KOPT-K1 (cell line): ENCODE results near the gene INSYN1.
"Not testable (repeated sequence)": the region's sequence is repeated elsewhere in the genome, so short reads cannot be mapped to it uniquely, and the experiment has no call there.

ENCODE experiments used
- H3K27ac ChIP-seq: fragments of 200-600 bp; sonication (generic); 2 replicates; pipeline ENCODE4 v1.5.1; 2016; ENCODE audit warnings: antibody characterized with exemption, mild to moderate bottlenecking, low read depth, low read length; ENCODE audit not compliant: poor library complexity, severe bottlenecking
- H3K36me3 ChIP-seq: fragments of 200-600 bp; sonication (generic); 2 replicates; pipeline ENCODE4 v1.5.1; 2017; ENCODE audit warnings: antibody characterized with exemption, mild to moderate bottlenecking, low read length, moderate library complexity; ENCODE audit not compliant: insufficient read depth
- H3K9me3 ChIP-seq: fragments of 200-600 bp; sonication (generic); 2 replicates; pipeline ENCODE4 v1.5.1; 2017; ENCODE audit warnings: antibody characterized with exemption, low read length, mild to moderate bottlenecking; ENCODE audit not compliant: insufficient read depth, poor library complexity, severe bottlenecking

Gene INSYN1

GRCh38 chr15:73746883-73747282, 6.3 kb downstream of the INSYN1 start:
- Histone ChIP-seq H3K9me3 (no peaks in the 10 kb centered on the region), H3K36me3 (no peaks in the 10 kb centered on the region), H3K27ac (no peak overlapping the region)

GRCh38 chr15:73746261-73746660, 6.9 kb downstream of the INSYN1 start:
- H3K27ac ChIP-seq: no peak overlapping the region
- H3K36me3 ChIP-seq: no peaks in the 10 kb centered on the region
- no peaks in the 10 kb centered on the region for H3K9me3 ChIP-seq

- Histone ChIP-seq H3K36me3 (no peaks in the 10 kb centered on the region), H3K27ac (no peak overlapping the region), H3K9me3 (no peaks in the 10 kb centered on the region)
Measured at GRCh38 chr15:73745073-73745472, 8.1 kb downstream of the INSYN1 start.

GRCh38 chr15:73744293-73744692, 8.9 kb downstream of the INSYN1 start:
- H3K27ac ChIP-seq: no peak overlapping the region
- H3K9me3 ChIP-seq: no peaks in the 10 kb centered on the region
- H3K36me3 ChIP-seq: no peaks in the 10 kb centered on the region

- Histone ChIP-seq H3K9me3 (no peaks in the 10 kb centered on the region), H3K27ac (no peak overlapping the region), H3K36me3 (no peaks in the 10 kb centered on the region)
Measured at GRCh38 chr15:73741321-73741836, 11.8 kb downstream of the INSYN1 start.

- Histone ChIP-seq H3K36me3 (no peaks in the 10 kb centered on the region), H3K27ac (no peak overlapping the region), H3K9me3 (no peaks in the 10 kb centered on the region)
Measured at GRCh38 chr15:73740152-73741048, 12.8 kb downstream of the INSYN1 start.

GRCh38 chr15:73737535-73737934, 15.6 kb downstream of the INSYN1 start:
- Histone ChIP-seq H3K27ac (no peak overlapping the region), H3K36me3 (no peaks in the 10 kb centered on the region), H3K9me3 (no peaks in the 10 kb centered on the region)

- peaks cover 5% of the 10 kb centered on the region for H3K9me3 ChIP-seq
- H3K36me3 ChIP-seq: no peaks in the 10 kb centered on the region
- no peak overlapping the region for H3K27ac ChIP-seq
Measured at GRCh38 chr15:73732930-73733329, 20.2 kb downstream of the INSYN1 start.

- H3K36me3 ChIP-seq, H3K27ac ChIP-seq, H3K9me3 ChIP-seq: not testable (repeated sequence)
Measured at GRCh38 chr15:73732051-73732450, 21.1 kb downstream of the INSYN1 start.

GRCh38 chr15:73727330-73727976, 25.7 kb downstream of the INSYN1 start:
- Histone ChIP-seq H3K9me3 (peaks cover 5% of the 10 kb centered on the region), H3K27ac (no peak overlapping the region), H3K36me3 (no peaks in the 10 kb centered on the region)

- no peaks in the 10 kb centered on the region for H3K36me3 ChIP-seq
- H3K9me3 ChIP-seq: no peaks in the 10 kb centered on the region
- H3K27ac ChIP-seq: no peak overlapping the region
Measured at GRCh38 chr15:73724212-73724611, 28.9 kb downstream of the INSYN1 start.

GRCh38 chr15:73723191-73723590, 30.0 kb downstream of the INSYN1 start:
- Histone ChIP-seq H3K27ac (no peak overlapping the region), H3K9me3 (no peaks in the 10 kb centered on the region), H3K36me3 (no peaks in the 10 kb centered on the region)

GRCh38 chr15:73722425-73722824, 30.7 kb downstream of the INSYN1 start:
- Histone ChIP-seq H3K9me3 (no peaks in the 10 kb centered on the region), H3K27ac (no peak overlapping the region), H3K36me3 (no peaks in the 10 kb centered on the region)

- no peak overlapping the region for H3K27ac ChIP-seq
- H3K9me3 ChIP-seq: no peaks in the 10 kb centered on the region
- H3K36me3 ChIP-seq: no peaks in the 10 kb centered on the region
Measured at GRCh38 chr15:73718694-73719093, 34.5 kb downstream of the INSYN1 start.

- Histone ChIP-seq H3K27ac (no peak overlapping the region), H3K36me3 (no peaks in the 10 kb centered on the region)
Measured at GRCh38 chr15:73717802-73718201, 35.3 kb downstream of the INSYN1 start.

More at GRCh38 chr15:73717802-73718201, 35.3 kb downstream of the INSYN1 start:
- H3K9me3 ChIP-seq: no peaks in the 10 kb centered on the region
